Gastrocnemius medialis (tissue), 4 donors: Measurements from ENCODE around the gene WWOX. TPM values are rescaled to one million over a fixed set of nuclear protein-coding genes. Genes with fewer than 3 reads are reported as not detected.

Source experiments
- ATAC-seq, 2 donors: fragments of 150-250 bp; one replicate each; pipeline ENCODE4 v1.9.1; 2016
- DNase-seq, 2 donors: peaks; one replicate each; pipeline ENCODE4 v3.0.0-alpha.2; 2019
- H3K27ac ChIP-seq, 4 donors: fragments of 200-600 bp; sonication (generic); 1 replicate in 1 of 4; 2 replicates in 3 of 4; pipeline ENCODE4 v1.5.1; 2016 to 2018; ENCODE audit warnings: mild to moderate bottlenecking in 2 of 4, moderate library complexity in 1 of 4
- H3K27me3 ChIP-seq, 3 donors: fragments of 200-600 bp; sonication (generic) in 2 of 3; 1 replicate in 1 of 3; 2 replicates in 2 of 3; pipeline versions ENCODE4 v1.5.1 to v1.6.0; 2016 to 2019; ENCODE audit warnings: mild to moderate bottlenecking in 1 of 3, moderate library complexity in 1 of 3
- H3K36me3 ChIP-seq, 2 donors: fragments of 200-600 bp; sonication (generic) in 1 of 2; one replicate each; pipeline ENCODE4 v1.5.1; 2017 to 2018
- H3K4me1 ChIP-seq, 2 donors: fragments of 200-600 bp; sonication (generic) in 1 of 2; one replicate each; pipeline ENCODE4 v1.5.1; 2016 to 2017; ENCODE audit warnings: mild to moderate bottlenecking in 2 of 2
- H3K4me3 ChIP-seq, 4 donors: fragments of 200-600 bp; sonication (generic) in 3 of 4; 1 replicate in 1 of 4; 2 replicates in 3 of 4; pipeline ENCODE4 v1.5.1; 2016 to 2019; ENCODE audit warnings: mild to moderate bottlenecking in 2 of 4
- H3K9me3 ChIP-seq, 3 donors: fragments of 200-600 bp; sonication (generic) in 2 of 3; 1 replicate in 1 of 3; 2 replicates in 2 of 3; pipeline ENCODE4 v1.5.1; 2016 to 2019
- CTCF ChIP-seq, 5 experiments: fragments of 450-650 bp in 3 of 5; fragments of 200-600 bp in 2 of 5; sonication (generic) in 2 of 5; IDR thresholded peaks in 4 of 5; conservative IDR thresholded peaks in 1 of 5; 1 replicate in 4 of 5; 2 replicates in 1 of 5; pipeline ENCODE4 v1.5.1; 2016 to 2019; ENCODE audit warnings: antibody characterized with exemption in 5 of 5, mild to moderate bottlenecking in 3 of 5, moderate library complexity in 3 of 5
- POLR2A ChIP-seq, 2 donors: fragments of 450-650 bp; IDR thresholded peaks; one replicate each; pipeline ENCODE4 v1.6.1; 2017; ENCODE audit warnings: antibody characterized with exemption in 2 of 2, mild to moderate bottlenecking in 2 of 2, moderate library complexity in 2 of 2
- in situ Hi-C, 4 donors: fragments of 200-750 bp; cut with MboI; loops; one replicate each; pipeline versions ENCODE4 v1.15.0 to v1.8.0; 2017; ENCODE audit warnings: low sequenced_read_pairs in 4 of 4
- intact Hi-C: fragments of 100-400 bp; cut with DNase I; formaldehyde crosslinking; loops from one replicate; pipeline ENCODE4 v1.15.1; 2023; ENCODE audit warnings: low total_unique reads
- total RNA-seq, 4 donors: library from RNA; depleted of rRNA; stranded (reverse); fragments of >200 nt; gene quantifications; one replicate each; pipeline versions ENCODE4 v1.1.0 to v1.2.3, GENCODE V29; 2016

Gene WWOX
- total RNA-seq, 4 donors from 2014 or later = 3.3 to 13.0 (median 6.0) TPM

GRCh38 chr16:78060809-78061208, 38.6 kb upstream of the WWOX start:
- H3K36me3 ChIP-seq = no peaks in the 10 kb centered on the region
- DNase-seq (no peak), ATAC-seq (no peak)
- no peaks in the 10 kb centered on the region for H3K27me3 ChIP-seq
- H3K4me1 ChIP-seq = no peaks in the 10 kb centered on the region
- H3K4me3 ChIP-seq = no peak overlapping the region
- TF ChIP-seq POLR2A (IDR thresholded peaks at IDR 0.05) (no peak), CTCF (IDR thresholded peaks at IDR 0.05 in 4 of 5, conservative IDR thresholded peaks at IDR 0.05 in 1 of 5) (no peak)
- in situ Hi-C loops (no loop called here), intact Hi-C loops (no loop called here)
- H3K9me3 ChIP-seq = no peaks in the 10 kb centered on the region
- H3K27ac ChIP-seq = no peak overlapping the region

- Histone ChIP-seq H3K4me3 (no peak overlapping the region), H3K9me3 (no peaks in the 10 kb centered on the region), H3K36me3 (no peaks in the 10 kb centered on the region), H3K27me3 (no peaks in the 10 kb centered on the region), H3K4me1 (no peaks in the 10 kb centered on the region), H3K27ac (no peak overlapping the region)
- no peak for ATAC-seq
- intact Hi-C loops = no loop called here
- no peak for TF ChIP-seq CTCF (IDR thresholded peaks at IDR 0.05 in 4 of 5, conservative IDR thresholded peaks at IDR 0.05 in 1 of 5)
- TF ChIP-seq POLR2A (IDR thresholded peaks at IDR 0.05) = no peak
- in situ Hi-C loops = no loop called here
- no peak for DNase-seq
Observed at GRCh38 chr16:78065319-78065718, 34.1 kb upstream of the WWOX start.

GRCh38 chr16:78069913-78070312, 29.5 kb upstream of the WWOX start:
- ATAC-seq = no peak
- TF ChIP-seq POLR2A (IDR thresholded peaks at IDR 0.05) = no peak
- TF ChIP-seq CTCF (IDR thresholded peaks at IDR 0.05 in 4 of 5, conservative IDR thresholded peaks at IDR 0.05 in 1 of 5) = no peak
- H3K4me1 ChIP-seq = no peaks in the 10 kb centered on the region
- DNase-seq = no peak
- H3K36me3 ChIP-seq = no peaks in the 10 kb centered on the region
- H3K4me3 ChIP-seq = no peak overlapping the region
- in situ Hi-C loops (no loop called here), intact Hi-C loops (no loop called here)
- no peaks in the 10 kb centered on the region for H3K27me3 ChIP-seq
- no peaks in the 10 kb centered on the region for H3K9me3 ChIP-seq
- no peak overlapping the region for H3K27ac ChIP-seq

GRCh38 chr16:78072275-78072674, 27.2 kb upstream of the WWOX start:
- Histone ChIP-seq H3K27me3 (no peaks in the 10 kb centered on the region), H3K36me3 (no peaks in the 10 kb centered on the region), H3K27ac (no peak overlapping the region), H3K4me3 (no peak overlapping the region), H3K9me3 (no peaks in the 10 kb centered on the region), H3K4me1 (no peaks in the 10 kb centered on the region)
- TF ChIP-seq POLR2A (IDR thresholded peaks at IDR 0.05) (no peak), CTCF (IDR thresholded peaks at IDR 0.05 in 4 of 5, conservative IDR thresholded peaks at IDR 0.05 in 1 of 5) (no peak)
- in situ Hi-C loops = no loop called here
- intact Hi-C loops = no loop called here
- ATAC-seq (no peak), DNase-seq (no peak)

GRCh38 chr16:78075800-78076199, 23.7 kb upstream of the WWOX start:
- intact Hi-C loops (no loop called here), in situ Hi-C loops (no loop called here)
- TF ChIP-seq POLR2A (IDR thresholded peaks at IDR 0.05) (no peak), CTCF (IDR thresholded peaks at IDR 0.05 in 4 of 5, conservative IDR thresholded peaks at IDR 0.05 in 1 of 5) (no peak)

More at GRCh38 chr16:78075800-78076199, 23.7 kb upstream of the WWOX start:
- DNase-seq (no peak), ATAC-seq (no peak)
- H3K27ac ChIP-seq = no peak overlapping the region
- no peaks in the 10 kb centered on the region for H3K27me3 ChIP-seq
- H3K4me1 ChIP-seq = no peaks in the 10 kb centered on the region
- no peaks in the 10 kb centered on the region for H3K9me3 ChIP-seq
- H3K4me3 ChIP-seq = no peak overlapping the region
- H3K36me3 ChIP-seq = no peaks in the 10 kb centered on the region
